Cortex of kidney (tissue), 1 donor: ENCODE results near the gene ELMOD1.
"Not testable (repeated sequence)": the region's sequence is repeated elsewhere in the genome, so short reads cannot be mapped to it uniquely, and the experiment has no call there.

ENCODE experiments used
- DNase-seq: peaks from one replicate; lab custom pipeline; 2025; lab: John Stamatoyannopoulos, UW

ELMOD1 gene

DNA sequence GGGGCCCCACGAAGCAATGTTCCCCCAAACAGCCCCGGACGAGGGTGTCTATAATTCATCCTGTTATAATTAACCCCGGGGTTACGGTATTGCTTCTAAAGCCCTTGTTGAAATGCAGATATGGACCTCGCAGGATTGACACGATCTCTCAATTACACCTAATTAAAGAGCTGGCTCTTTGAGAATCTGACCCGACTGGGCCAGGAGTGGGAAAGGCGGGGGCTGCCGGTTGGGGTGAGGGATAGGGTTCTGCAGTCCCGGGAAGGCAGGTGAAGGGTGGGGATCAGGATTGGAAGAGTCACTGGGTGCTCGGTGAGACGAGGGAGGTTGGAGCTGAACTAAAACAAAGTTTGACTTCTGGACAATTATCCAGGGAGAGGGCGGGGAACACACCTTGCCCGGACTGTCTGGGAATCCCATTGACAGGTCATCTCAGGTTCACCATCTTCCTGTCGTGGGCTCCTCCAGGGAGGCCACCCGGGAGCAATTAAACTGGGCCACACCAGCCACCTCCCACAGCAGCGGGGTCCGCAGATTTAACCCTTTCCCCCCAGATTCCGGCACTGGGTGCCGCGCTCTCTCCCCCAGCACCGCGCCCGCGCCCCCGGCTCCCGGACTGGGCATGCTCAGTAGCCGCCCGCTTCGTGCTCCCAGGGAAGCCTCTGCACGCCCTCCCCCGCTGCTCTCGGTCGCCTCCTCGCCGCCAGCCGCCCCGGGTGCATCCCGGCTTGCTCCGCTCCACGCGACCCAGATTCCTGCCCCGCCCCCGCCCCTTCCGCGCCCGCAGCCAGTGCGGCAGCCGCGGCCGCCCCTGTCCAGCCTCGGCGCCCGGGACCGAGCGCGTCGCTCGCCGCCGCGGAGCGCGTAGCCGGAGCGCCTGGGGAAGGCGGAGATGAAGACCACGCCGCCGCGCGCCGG lies at the start of gene ELMOD1:
TSS of gene ELMOD1 (plus strand) at position 688 of the 918 bp plus-strand sequence. CDS start 27,043 bp downstream, outside the sequence.
- no peak for DNase-seq

DNA sequence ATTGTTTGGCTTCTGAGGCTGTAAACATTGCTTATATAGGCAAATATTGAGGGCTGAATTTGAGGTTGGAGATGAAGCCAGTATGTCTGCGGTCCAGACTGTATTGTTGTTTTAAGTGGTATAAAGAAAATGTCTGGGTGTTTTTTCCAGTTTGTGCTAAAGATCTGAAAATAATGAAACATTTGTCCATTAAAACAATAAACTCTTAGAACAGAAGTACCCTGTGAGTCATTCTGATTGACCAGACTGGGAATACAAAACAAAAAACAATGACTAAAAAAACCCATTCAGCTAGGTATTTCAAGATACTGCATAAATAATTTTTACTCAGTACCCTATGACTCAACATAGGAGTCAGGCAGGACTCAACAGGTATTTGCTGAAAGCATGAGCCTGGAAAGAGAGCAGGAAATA lies 45.8 kb upstream of the ELMOD1 start:
- DNase-seq, result no peak

DNA sequence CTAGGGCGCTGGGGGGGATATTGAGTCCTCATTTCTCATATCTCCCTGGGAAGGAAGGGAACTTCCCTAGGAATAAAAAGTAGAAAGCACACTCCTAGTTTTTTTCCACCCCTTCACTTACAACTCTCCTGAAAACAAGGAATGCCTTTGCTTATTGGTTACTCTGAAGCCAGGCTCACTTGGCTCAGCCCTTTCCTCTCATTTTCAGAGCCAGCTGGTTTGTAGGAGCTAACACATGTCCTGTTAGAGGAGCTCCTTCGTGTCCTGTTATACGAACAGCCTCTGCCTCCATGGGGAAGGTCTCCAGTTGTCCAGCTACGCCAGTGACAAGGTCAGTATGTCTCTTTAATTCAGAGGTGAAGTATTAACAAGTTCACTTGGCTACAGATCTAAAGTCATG lies 43.0 kb upstream of the ELMOD1 start:
- no peak for DNase-seq

DNA sequence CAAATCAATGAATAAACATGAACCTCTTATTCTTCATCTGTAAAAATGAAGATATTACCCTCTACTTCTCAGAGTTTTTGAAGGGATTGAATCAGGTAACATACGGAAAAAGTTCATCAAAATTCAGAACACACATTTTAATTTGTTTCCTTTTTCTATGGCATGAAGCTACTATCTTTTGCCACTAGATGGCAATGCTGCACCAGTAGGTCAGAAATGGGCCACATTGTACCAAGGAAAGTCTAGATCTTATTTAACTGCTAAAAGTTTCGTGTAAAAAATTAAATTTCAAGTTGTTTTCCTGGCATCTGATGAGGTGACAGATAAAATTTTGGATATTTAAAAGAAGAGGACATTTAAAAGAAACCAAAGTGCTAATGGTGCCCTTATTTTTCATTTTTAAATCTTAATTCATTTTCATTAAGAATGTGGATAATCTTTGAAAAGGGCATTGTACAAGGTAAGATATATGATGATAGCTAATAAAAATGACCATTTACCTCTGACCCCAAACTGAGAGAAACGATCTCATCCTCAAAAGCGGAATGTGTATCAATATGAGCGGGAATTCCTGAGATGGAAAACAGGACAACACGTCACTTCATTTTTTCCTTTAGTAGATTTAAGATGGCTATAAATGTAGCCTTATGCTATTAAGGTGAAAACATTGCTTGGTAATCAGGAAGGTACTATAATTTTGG lies 41.5 kb upstream of the ELMOD1 start:
- DNase-seq, result no peak

DNA sequence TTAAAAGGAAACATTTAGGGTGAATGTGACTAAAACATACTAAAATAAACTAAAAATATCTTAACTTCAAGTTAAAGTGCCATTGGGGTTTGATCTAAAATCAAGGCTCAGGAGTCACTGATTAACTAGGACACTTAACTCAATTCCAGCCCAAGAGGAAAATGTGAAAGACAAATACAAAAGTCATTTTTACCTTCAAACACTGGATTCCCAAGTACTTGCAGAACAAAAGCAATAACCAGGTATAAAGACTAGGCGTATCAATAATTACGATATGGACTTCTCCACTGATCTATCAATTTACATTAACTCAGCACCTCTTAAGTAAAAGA lies 41.0 kb upstream of the ELMOD1 start:
- no peak for DNase-seq

DNA sequence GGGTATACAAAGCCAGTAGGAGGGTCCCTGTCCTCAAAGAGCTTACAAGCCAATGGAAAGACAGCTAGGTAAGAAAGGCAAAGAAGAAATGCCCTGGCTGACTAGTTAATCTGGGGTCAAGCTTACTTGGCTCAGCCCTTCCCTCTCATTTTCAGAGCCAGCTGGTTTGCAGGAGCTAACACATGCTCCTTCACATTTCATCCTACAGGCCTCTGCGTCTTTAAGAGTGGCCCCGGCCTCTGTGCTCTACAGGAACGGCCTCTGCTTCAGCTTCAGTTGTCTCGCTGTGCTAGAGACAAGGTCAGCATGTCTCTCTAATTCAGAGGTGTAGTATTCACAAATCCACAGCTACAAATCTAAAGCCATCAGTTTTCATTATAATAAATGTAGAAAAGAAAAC lies 40.6 kb upstream of the ELMOD1 start:
- DNase-seq, result no peak

DNA sequence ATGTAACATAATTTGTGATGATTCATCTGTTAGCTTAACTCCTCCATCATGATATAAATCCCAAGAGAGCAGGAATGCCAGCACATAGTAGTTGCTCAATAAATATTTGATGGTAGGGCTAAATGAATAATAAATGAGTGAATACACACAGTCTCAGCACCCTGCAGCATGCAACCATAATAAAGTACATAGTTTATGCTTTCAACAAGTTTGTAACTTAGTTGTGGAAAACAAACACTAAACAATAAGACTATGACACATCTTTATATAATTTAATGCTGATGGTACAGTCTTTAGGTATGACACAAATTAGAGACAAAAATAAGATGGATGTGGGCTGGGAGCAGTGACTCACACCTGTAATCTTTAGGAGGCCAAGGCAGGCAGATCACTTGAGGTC lies 29.3 kb upstream of the ELMOD1 start:
- no peak for DNase-seq

DNA sequence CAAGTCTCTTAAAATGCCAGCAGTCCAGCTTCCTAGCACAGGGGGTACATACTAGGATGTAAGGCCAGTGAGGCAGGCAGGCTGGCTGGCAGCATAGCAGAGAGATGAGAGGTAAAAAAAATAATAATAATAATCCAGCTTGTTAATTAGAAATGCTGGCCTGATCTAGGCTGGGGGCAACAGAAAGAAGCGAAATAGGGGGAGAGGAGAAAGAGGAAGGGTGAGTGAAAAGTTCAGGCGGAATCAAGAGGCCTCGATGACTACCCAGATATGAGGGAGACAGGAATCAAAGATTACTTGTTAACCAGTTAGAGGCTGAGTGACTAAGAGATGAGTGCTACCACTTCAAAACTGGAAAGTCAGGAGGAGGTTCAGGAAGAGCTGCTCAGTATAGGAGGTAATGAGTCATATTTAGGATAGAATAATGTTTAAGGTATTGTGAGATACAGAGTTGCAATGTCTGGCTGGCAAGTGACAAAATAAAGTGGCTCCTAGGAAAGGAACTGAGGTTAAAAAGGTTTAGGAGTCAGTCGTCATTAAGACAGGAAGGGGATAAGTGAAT lies 28.2 kb upstream of the ELMOD1 start:
- DNase-seq, result no peak

DNA sequence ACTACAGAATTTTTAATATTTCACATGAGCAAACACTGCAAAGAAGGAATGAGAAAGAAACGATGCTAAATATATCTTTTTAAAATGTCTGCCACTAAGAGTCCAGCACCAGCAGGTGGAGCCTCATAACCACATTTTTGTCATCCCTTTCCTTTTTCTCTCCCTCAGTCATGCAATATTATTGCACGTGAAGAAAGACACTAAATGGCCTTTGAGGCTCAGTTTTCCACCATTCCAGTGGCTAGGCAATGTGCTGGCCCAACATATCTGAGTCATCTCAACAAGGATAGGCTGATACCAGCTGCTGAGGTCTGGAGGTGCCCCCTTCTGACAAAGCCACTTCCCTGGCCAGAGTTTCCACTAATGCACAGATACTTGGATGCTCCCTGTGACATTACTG lies 27.2 kb upstream of the ELMOD1 start:
- DNase-seq, result no peak

DNA sequence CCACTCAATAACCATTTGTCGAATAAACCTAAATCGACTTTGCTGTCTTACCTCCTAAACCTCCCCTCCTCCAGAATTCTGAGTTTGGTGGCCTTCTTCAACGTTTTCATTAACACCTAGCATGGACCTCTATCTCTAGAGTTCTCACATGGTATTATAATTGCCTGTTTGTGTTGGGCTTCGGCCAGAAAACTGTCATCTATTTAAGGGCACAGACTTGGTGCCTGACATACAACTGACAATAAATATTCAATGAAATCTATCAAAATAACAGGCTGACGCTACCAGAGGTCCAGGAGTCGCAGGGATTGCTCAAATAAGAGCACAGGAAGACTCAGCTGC lies 26.1 kb upstream of the ELMOD1 start:
- DNase-seq, result no peak

DNA sequence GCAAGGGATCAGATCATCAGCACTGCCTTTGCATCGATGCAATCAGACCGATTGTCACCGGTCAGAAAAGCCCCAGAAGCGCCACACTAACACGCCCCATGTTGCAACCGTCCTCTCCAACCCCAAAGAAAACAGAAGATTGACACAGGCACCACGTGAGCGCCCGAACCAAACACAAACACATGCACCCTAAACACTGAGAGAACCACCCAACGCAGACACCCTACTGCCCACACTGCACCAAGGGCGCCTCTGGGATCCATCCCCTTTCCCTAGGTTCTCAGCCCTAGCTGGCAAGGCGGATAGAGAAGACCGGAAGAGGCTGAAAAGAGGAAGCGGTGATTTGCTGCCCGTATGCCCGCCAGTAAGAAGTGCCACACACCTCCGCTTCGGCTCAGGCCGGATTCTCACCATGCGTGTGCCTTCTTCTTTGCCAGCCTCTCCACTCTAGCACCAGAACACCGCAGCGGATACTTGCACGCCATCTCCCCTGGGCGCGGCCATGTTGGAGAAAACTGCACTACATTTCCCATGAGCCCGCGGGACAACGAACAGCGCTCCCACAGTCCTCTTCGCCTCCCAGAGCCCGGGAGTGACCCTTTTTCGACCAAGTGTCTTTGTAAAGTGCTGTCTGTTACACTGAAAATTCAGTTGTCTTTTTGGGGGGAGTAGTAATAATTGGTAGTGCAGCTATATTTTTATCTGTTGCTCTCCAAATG lies 25.6 kb upstream of the ELMOD1 start, which contains the start of gene ALKBH8:
TSS of gene ALKBH8 (minus strand) at position 517 of the 719 bp plus-strand sequence. CDS start 4,842 bp downstream, outside the sequence.
- no peak for DNase-seq

DNA sequence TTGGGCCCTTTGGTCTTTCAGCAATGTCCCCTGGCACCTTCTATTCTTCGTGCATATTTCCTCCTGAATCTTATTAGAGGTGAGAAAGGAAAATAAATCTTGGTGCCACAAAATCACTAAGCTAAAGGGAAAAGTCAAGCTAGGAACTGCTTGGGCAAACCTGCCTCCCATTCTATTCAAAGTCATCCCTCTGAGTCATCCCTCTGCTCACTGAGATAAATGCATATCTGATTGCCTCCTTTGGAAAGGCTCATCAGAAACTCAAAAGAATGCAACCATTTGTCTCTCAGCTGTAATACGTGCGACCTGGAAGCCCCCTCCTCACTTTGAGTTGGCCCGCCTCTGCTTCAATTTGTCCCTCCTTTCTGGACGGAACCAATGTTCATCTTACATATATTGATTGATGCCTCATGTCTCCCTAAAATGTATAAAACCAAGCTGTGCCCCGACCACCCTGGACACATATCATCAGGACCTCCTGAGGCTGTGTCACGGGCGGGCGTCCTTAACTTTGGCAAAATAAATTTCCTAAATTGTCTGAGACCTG lies 24.9 kb upstream of the ELMOD1 start:
- DNase-seq, result not testable (repeated sequence)

DNA sequence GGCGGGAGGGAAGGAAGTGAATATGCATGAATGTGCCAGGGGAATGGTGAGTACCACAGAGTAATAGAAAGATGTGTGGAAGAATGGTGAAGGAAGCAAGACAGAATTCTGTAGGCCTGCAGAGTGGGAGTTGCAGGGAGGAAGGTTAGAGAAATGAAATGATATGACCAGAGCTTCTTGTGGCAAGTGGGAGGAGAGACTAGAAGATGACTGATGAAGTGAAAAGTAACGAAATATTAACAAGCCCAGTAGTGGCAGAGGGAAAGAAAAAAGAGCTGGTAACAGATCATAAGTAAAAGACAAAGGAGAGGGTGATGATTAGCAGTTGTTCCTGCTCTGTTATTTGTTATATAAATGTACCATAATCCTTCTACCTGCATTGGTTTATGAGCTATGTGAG lies 24.4 kb upstream of the ELMOD1 start:
- no peak for DNase-seq

DNA sequence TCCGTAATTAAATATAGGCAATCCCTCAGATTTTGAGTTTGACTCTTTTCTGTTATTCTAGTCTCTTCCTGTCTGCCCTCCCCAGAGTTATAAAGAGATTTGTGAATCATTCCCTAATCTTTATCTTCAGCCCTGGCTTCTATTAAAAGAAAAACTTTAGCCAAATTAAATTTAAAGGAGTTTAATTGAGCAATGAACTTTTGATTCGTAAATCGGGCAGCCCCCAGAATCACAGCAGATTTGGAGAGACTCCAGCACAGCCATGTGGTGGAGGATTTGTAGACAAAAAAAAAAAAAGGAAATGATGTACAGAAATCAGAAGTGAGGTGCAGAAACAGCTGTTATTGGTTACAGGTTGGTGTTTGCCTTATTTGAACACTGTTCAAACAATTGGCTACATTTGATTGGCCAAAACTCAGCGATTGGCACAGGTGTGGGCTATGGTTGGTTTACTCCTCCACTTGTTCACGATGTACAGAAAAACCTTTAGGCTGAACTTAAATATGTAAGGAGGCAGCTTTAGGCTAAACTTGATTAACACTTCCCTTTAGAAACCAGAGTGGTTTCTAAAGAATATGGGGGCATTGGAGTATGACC lies 23.1 kb upstream of the ELMOD1 start:
- DNase-seq, result no peak

DNA sequence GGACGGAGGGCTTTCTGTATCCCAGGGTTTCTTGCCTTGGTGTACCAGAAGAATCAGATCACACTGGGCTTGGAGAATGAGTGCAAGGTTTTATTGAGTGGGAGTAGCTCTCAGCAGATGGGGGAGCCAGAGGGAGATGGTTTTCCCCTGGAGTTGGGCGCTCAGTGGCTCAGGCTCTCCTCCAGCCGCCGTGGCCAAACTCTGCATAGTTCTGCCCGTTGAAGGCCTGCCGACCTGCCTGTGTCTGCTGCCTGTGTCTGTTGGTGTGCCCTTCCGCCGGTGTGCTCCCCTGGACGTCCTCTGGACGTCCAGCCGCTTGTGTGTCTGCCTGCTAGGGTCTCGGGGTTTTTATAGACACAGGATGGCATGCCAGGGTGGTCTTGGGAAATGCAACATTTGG lies 20.9 kb upstream of the ELMOD1 start:
- DNase-seq, result no peak

DNA sequence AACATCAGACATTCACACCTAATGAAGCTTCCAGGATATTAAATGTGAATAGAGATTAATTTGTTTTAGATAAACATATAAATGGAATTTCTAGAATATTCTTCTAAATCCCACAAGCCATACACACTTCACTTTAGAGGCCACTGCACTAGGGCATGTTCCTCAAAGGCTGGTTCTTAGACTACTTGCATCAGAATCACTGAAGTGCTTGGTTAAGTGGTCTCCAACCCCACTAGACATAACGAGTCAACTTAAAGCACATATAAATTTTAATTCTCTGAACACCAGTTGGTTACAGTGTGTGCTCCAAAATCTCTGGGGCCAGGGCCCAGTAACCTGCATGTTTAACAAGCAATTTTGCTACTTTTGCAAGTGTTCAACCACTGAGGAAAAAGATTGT lies 17.5 kb upstream of the ELMOD1 start:
- DNase-seq, result no peak

DNA sequence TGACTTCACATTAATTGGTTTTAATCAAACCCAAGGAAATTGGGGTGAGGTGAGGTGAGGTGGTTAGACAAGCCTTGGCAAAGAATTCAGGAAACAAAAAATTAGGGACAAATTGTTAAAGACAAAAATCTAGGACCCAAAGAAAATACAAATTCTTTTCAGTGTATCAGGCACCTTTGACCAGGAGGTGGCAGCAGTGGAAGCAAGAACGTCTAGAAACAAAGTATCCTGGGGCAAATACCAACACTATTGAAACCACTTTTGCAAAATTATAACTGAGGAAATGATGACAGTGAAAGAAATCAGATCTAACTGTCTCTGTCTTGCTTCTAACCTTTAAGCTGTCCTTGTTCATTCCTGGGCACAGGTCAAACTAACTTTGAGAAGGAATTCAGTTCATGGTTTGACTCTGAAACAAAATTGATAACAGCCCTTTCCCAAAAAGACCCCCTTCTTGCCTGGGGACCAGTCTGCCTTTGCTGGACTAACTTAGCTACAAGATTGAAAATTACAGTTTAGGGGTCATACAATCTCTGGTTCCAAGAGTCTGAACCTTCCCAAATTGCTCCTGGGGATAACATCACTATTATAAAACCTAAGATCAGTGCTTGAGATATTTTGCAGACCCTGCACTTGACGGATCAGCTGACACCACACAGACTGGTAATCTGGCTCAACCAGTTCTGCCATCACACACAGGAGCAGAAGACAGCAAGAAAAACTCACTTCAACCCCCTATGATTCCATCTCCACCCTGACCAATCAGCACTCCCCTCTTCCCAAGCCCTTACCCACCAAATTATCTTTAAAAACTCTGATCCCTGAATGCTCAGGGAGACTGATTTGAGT lies 14.2 kb upstream of the ELMOD1 start:
- not testable (repeated sequence) for DNase-seq

DNA sequence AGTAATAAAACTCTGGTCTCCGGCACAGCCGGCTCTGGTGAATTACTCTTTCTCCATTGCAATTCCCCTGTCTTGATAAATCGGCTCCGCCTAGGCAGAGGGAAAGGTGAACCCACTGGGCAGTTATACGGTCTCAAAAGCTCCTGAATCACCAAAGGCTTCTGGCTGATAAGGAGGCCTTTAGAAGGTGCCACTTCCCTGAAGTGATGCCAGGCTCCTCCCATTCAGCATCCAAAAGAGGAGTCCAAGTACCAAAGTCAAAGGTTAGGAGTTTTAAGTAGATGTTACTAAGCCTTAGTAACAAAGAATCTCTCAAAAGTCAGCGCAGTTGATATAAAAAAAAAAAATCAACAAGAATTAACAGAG lies 13.6 kb upstream of the ELMOD1 start:
- no peak for DNase-seq

DNA sequence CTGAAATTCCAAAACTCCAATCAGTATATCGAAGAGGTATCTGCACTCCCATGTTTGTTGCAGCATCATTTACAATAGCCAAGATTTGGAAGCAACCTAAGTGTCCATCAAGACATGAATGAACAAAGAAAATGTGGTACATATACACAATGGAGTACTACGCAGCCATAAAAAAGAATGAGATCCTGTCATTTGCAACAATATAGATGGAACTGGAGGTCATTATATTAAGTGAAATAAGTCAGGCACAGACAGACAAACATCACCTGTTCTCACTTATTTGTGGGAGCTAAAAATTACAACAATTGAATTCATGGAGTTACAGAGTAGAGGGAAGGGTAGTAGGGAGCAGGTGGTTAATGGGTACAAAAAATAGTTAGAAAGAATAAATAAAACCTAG lies 11.8 kb upstream of the ELMOD1 start:
- not testable (repeated sequence) for DNase-seq

DNA sequence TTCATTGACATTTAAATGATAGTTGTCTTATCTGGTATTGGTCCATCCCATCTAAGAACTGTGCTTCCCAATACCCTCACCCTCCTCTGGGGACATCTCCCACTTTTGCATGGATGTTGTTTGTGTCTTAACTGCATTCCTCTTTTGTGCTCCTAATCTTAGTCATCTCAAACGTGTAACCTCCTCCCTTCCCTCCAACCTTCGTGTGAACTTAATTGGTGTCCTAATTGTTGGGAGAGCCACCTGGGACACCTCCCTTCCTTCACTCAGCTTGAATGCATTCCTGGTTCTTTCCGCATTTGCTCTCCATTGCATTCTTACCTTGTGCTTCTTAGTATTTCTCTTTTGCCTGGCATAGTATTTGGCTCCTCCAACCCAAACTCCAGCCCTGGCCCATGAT lies 9.8 kb upstream of the ELMOD1 start:
- no peak for DNase-seq
